Hepatocyte (in vitro differentiated cells): ENCODE measurements around the gene CASTOR1. TPM values are rescaled to one million over a fixed set of nuclear protein-coding genes. Genes with fewer than 3 reads are reported as not detected.

Experiments
- DNase-seq: peaks from one replicate; pipeline ENCODE4 v3.0.0-alpha.2; 2016; ENCODE audit warnings: low spot score
- H2AFZ ChIP-seq: fragments of 200-600 bp; sonication (generic); 2 replicates; pipeline ENCODE4 v1.6.0; 2016; ENCODE audit warnings: antibody characterized with exemption, mild to moderate bottlenecking
- H3K27ac ChIP-seq: fragments of 200-600 bp; sonication (generic); 2 replicates; pipeline ENCODE4 v1.5.1; 2016; ENCODE audit warnings: mild to moderate bottlenecking
- H3K27me3 ChIP-seq: fragments of 200-600 bp; sonication (generic); 2 replicates; pipeline ENCODE4 v1.6.1; 2016
- H3K36me3 ChIP-seq: fragments of 200-600 bp; sonication (generic); replicated peaks from 2 replicates; pipeline ENCODE4 v1.5.1; 2016; ENCODE audit warnings: low read depth; ENCODE audit not compliant: insufficient read depth
- H3K4me1 ChIP-seq: fragments of 200-600 bp; sonication (generic); 2 replicates; pipeline ENCODE4 v1.5.1; 2016; ENCODE audit warnings: mild to moderate bottlenecking, moderate library complexity; ENCODE audit not compliant: insufficient read depth
- H3K4me2 ChIP-seq: fragments of 200-600 bp; sonication (generic); 2 replicates; pipeline ENCODE4 v1.6.0; 2016
- H3K4me3 ChIP-seq: fragments of 200-600 bp; sonication (generic); 2 replicates; pipeline ENCODE4 v1.5.1; 2016; ENCODE audit warnings: mild to moderate bottlenecking
- H3K79me2 ChIP-seq: fragments of 200-600 bp; sonication (generic); 2 replicates; pipeline ENCODE4 v1.6.0; 2017; ENCODE audit warnings: mild to moderate bottlenecking
- H3K9me2 ChIP-seq: fragments of 200-600 bp; sonication (generic); replicated peaks from 2 replicates; pipeline ENCODE4 v1.6.0; 2017; ENCODE audit warnings: mild to moderate bottlenecking; ENCODE audit not compliant: insufficient read depth
- H3K9me3 ChIP-seq: fragments of 200-600 bp; sonication (generic); 2 replicates; pipeline ENCODE4 v1.5.1; 2016; ENCODE audit warnings: low read depth, mild to moderate bottlenecking
- H4K20me1 ChIP-seq: fragments of 200-600 bp; sonication (generic); 2 replicates; pipeline ENCODE4 v1.6.0; 2016; ENCODE audit warnings: mild to moderate bottlenecking; ENCODE audit not compliant: insufficient read depth, poor library complexity, severe bottlenecking
- EZH2 ChIP-seq: fragments of 200-600 bp; sonication (generic); IDR thresholded peaks from 2 replicates; pipeline ENCODE4 v1.6.1; 2016; ENCODE audit warnings: antibody characterized with exemption, mild to moderate bottlenecking, borderline replicate concordance
- EZH2phosphoT487 ChIP-seq: fragments of 200-600 bp; sonication (generic); IDR thresholded peaks from one replicate; pipeline ENCODE4 v1.6.1; 2018; ENCODE audit warnings: antibody characterized with exemption, mild to moderate bottlenecking, low read depth, moderate library complexity; ENCODE audit not compliant: unreplicated experiment, severe bottlenecking
- WGBS: methylation state at CpG from one replicate; pipeline ENCODE4 v1.1.6; 2016; ENCODE audit warnings: low lambda C conversion rate; ENCODE audit errors: missing lambda C conversion rate; 5-methylcytosine and 5-hydroxymethylcytosine counted together
- polyA plus RNA-seq: library from polyadenylated mRNA; unstranded; fragments of >200 nt; fragmentation: Nextera tagmentation; extraction: Ambion mirVana; gene quantifications from 2 replicates; pipeline ENCODE4 v1.2.1, GENCODE V29; 2016
- total RNA-seq: library from RNA; depleted of rRNA; stranded (reverse); fragments of >200 nt; gene quantifications from 2 replicates; pipeline ENCODE4 v1.2.3, GENCODE V29; 2014
- TF ChIP-seq, protein P1 (sequence below): fragments of 200-600 bp; sonication (generic); IDR thresholded peaks from 2 replicates; pipeline ENCODE4 v1.5.1; 2016; ENCODE audit warnings: antibody characterized with exemption, mild to moderate bottlenecking; ENCODE audit not compliant: poor library complexity

CASTOR1 gene
- total and polyA plus RNA-seq, 2 experiments from 2014 or later, result 30.9 to 53.5 TPM

DNA sequence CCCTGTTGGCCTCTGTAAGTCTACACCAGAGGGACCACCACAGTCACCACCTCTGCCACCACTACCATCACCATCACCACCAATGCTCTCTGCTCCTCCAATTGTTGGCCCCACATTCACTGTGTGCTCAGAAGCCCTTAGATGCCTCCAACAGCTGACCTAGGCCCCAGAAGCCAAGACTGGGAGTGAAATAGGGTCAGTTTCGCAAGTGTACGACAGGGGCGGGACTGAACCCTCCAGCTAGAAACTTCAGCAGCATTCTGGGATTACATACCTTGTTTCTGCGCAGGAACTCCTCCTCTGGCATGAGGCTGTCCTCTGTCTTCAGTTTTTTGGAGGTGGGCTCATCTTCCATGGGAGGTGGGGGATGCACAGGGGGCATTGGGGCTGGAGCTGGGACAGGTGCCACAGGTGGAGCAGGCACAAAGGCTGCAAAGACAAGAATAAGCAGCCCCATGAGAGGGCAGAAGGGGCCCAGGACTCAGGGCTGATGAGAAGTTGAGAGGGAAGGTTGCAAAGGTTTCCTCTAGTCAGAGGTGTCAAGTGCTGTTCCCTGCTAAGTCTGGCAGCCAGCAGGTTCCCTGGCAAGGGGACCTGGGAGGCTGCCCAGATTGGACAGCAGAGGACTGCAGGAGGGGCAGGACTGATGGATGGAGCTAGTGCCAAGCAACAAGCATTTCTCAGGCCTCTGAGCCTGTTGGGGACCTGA, 47.6 kb upstream of the CASTOR1 start:
- Histone ChIP-seq H3K4me1 (no peaks in the 10 kb centered on the region), H4K20me1 (no peaks in the 10 kb centered on the region), H3K9me2 (no peaks in the 10 kb centered on the region), H3K36me3 (no peaks in the 10 kb centered on the region), H3K9me3 (no peaks in the 10 kb centered on the region), H3K4me3 (no peak overlapping the region), H3K79me2 (no peaks in the 10 kb centered on the region), H2AFZ (no peak overlapping the region), H3K27me3 (no peaks in the 10 kb centered on the region), H3K27ac (no peak overlapping the region), H3K4me2 (no peak overlapping the region)
- DNase-seq, result no peak
- TF ChIP-seq EZH2phosphoT487 (no peak), EZH2 (no peak)
- TF ChIP-seq, protein P1, sequence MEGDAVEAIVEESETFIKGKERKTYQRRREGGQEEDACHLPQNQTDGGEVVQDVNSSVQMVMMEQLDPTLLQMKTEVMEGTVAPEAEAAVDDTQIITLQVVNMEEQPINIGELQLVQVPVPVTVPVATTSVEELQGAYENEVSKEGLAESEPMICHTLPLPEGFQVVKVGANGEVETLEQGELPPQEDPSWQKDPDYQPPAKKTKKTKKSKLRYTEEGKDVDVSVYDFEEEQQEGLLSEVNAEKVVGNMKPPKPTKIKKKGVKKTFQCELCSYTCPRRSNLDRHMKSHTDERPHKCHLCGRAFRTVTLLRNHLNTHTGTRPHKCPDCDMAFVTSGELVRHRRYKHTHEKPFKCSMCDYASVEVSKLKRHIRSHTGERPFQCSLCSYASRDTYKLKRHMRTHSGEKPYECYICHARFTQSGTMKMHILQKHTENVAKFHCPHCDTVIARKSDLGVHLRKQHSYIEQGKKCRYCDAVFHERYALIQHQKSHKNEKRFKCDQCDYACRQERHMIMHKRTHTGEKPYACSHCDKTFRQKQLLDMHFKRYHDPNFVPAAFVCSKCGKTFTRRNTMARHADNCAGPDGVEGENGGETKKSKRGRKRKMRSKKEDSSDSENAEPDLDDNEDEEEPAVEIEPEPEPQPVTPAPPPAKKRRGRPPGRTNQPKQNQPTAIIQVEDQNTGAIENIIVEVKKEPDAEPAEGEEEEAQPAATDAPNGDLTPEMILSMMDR, result no peak
- WGBS, result 94% methylated on average over 4 of the region's 4 CpGs

DNA sequence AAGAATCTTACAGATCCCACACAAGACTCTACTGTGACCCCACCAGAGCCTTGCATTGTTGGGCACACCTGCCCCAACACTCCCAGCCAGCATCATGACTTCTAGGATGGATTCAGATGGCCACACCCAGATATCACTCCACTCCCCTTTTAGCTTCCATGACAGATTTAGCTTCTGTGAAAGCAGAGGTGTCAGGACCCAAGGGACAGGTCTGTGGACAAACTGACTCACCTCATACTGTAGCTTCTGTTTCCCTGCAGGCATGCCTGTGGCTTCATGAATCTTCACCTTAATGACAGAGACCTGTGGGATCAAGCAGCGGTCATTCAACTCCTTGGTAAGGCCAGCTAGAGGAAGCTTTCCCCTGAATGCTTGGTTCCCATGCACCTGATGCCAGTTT, 45.9 kb upstream of the CASTOR1 start:
- Histone ChIP-seq H3K4me3 (no peak overlapping the region), H3K9me2 (no peaks in the 10 kb centered on the region), H3K36me3 (no peaks in the 10 kb centered on the region), H4K20me1 (no peaks in the 10 kb centered on the region), H3K9me3 (no peaks in the 10 kb centered on the region), H3K27me3 (no peaks in the 10 kb centered on the region), H3K4me1 (no peaks in the 10 kb centered on the region), H2AFZ (no peak overlapping the region), H3K79me2 (no peaks in the 10 kb centered on the region), H3K27ac (no peak overlapping the region), H3K4me2 (no peak overlapping the region)
- no peak for TF ChIP-seq EZH2phosphoT487
- TF ChIP-seq, protein P1, result no peak
- no peak for TF ChIP-seq EZH2
- DNase-seq, result no peak
- WGBS, result 100% methylated on average over 1 of the region's 1 CpG

DNA sequence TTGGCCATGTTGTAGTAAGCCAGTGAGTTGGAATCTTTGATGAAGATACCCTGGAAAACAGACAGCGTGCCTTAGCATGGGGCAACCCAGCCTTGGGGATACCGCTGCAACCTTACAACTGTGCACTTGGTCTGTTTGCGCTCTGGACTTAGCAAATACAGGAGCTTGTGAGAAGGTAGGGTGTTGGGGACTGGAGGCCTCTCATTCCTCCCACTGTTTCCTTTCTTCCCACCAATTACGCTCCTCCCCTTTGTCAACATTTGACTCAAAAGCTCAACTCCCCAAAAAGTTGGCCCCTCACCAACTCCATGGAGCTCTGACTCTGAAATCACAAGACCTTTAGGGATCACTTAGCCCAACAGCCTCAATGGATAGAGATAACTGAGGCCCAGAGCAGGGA, 45.3 kb upstream of the CASTOR1 start:
- Histone ChIP-seq H4K20me1 (no peaks in the 10 kb centered on the region), H3K9me3 (no peaks in the 10 kb centered on the region), H3K36me3 (no peaks in the 10 kb centered on the region), H2AFZ (no peak overlapping the region), H3K27ac (no peak overlapping the region), H3K4me2 (no peak overlapping the region), H3K79me2 (no peaks in the 10 kb centered on the region), H3K9me2 (no peaks in the 10 kb centered on the region), H3K27me3 (no peaks in the 10 kb centered on the region), H3K4me1 (no peaks in the 10 kb centered on the region), H3K4me3 (no peak overlapping the region)
- TF ChIP-seq EZH2phosphoT487 (no peak), EZH2 (no peak)
- TF ChIP-seq, protein P1, result no peak
- DNase-seq, result no peak
- 96% methylated on average over 4 of the region's 4 CpGs for WGBS

DNA sequence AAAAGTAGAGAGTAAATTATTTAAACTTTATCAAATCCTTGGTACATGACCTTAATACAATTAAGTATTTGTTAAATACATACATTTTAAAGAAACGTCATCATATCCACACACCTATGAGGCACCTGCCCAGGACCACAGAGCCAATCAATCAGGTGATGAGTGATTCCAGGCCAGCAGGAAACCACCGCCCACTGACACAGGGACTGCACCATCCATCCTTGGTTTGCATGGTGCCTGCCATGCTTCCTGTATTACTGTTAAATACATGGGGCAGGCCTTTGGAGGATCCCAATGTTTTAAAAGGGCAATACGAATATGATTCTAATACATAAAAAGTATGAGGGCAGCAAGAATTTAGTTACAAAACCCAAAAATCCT, 44.4 kb upstream of the CASTOR1 start:
- no peak overlapping the region for H3K4me3 ChIP-seq
- H3K4me2 ChIP-seq, result no peak overlapping the region
- TF ChIP-seq EZH2phosphoT487 (no peak), EZH2 (no peak)
- TF ChIP-seq, protein P1, result no peak
- no peak overlapping the region for H2AFZ ChIP-seq
- no peaks in the 10 kb centered on the region for H3K27me3 ChIP-seq
- 99% methylated on average over 3 of the region's 3 CpGs for WGBS
- DNase-seq, result no peak
- no peaks in the 10 kb centered on the region for H4K20me1 ChIP-seq
- H3K27ac ChIP-seq, result no peak overlapping the region
- H3K9me2 ChIP-seq, result no peaks in the 10 kb centered on the region
- no peaks in the 10 kb centered on the region for H3K9me3 ChIP-seq
- no peaks in the 10 kb centered on the region for H3K79me2 ChIP-seq
- no peaks in the 10 kb centered on the region for H3K36me3 ChIP-seq
- no peaks in the 10 kb centered on the region for H3K4me1 ChIP-seq
